Right lobe of liver (tissue), 6 donors: Measurements from ENCODE around the gene AIP. TPM values are rescaled to one million over a fixed set of nuclear protein-coding genes. Genes with fewer than 3 reads are reported as not detected.
"Not testable (repeated sequence)": the region's sequence is repeated elsewhere in the genome, so short reads cannot be mapped to it uniquely, and the experiment has no call there.

Experiments
- ATAC-seq, 4 donors: fragments of 200-7000 bp; cut with Tn5 transposase; one replicate each; pipeline ENCODE4 v1.9.1; 2020; ENCODE audit warnings: mild to moderate bottlenecking in 4 of 4, moderate library complexity in 4 of 4
- DNase-seq, 3 donors: peaks; one replicate each; pipeline ENCODE4 v3.0.0-alpha.2; 2020
- H3K27ac ChIP-seq, 3 donors: fragments of 200-600 bp; one replicate each; pipeline ENCODE4 v1.8.0; 2022
- H3K27me3 ChIP-seq, 2 donors: fragments of 200-600 bp; one replicate each; pipeline ENCODE4 v1.8.0; 2022
- H3K36me3 ChIP-seq, 4 donors: fragments of 200-600 bp; sonication (generic) in 1 of 4; one replicate each; pipeline versions ENCODE4 v1.5.1 to v1.8.0; 2017 to 2022; ENCODE audit warnings: control low read depth in 1 of 4
- H3K4me1 ChIP-seq, 4 donors: fragments of 200-600 bp; sonication (generic) in 1 of 4; one replicate each; pipeline versions ENCODE4 v1.5.1 to v1.8.0; 2017 to 2022; ENCODE audit warnings: control low read depth in 1 of 4
- H3K4me3 ChIP-seq, 3 donors: fragments of 200-600 bp; one replicate each; pipeline ENCODE4 v1.8.0; 2022
- H3K9me3 ChIP-seq, 4 donors: fragments of 200-600 bp; sonication (generic) in 1 of 4; one replicate each; pipeline versions ENCODE4 v1.5.1 to v1.8.0; 2017 to 2022; ENCODE audit warnings: control low read depth in 1 of 4
- POLR2A ChIP-seq: fragments of 450-650 bp; IDR thresholded peaks from one replicate; pipeline ENCODE4 v1.6.1; 2017; ENCODE audit warnings: antibody characterized with exemption, mild to moderate bottlenecking
- WGBS: methylation state at CpG from one replicate; pipeline ENCODE4 v1.1.6; 2018; ENCODE audit warnings: low coverage, low lambda C conversion rate; ENCODE audit not compliant: insufficient coverage; ENCODE audit errors: missing lambda C conversion rate; 5-methylcytosine and 5-hydroxymethylcytosine counted together
- intact Hi-C, 2 donors: fragments of 100-400 bp; cut with DNase I; formaldehyde crosslinking; loops; one replicate each; pipeline versions ENCODE4 v1.11.2 to v1.14.1; 2022
- total RNA-seq, 6 experiments: library from RNA; depleted of rRNA in 2 of 6; stranded (reverse); fragments of >200 nt in 2 of 6; fragmentation: NEBNext Ultra II Directional in 3 of 6; extraction: Animal tissue kit (Norgen Biotek cat#: 25700) in 3 of 6; gene quantifications; one replicate each; pipeline versions ENCODE4 v1.1.0 to v1.2.4, GENCODE V29; 2016 to 2023
- TF ChIP-seq, protein P1 (sequence below), 4 donors: fragments of 200-600 bp in 3 of 4; fragments of 450-650 bp in 1 of 4; IDR thresholded peaks; one replicate each; pipeline versions ENCODE4 v1.5.1 to v1.8.0; 2016 to 2022; ENCODE audit warnings: antibody characterized with exemption in 4 of 4, mild to moderate bottlenecking in 2 of 4
- donor health status: DM: no; HTN: yes; CAD: no.
- donor health status: DM: no; HTN: no; CAD: no.
- donor health status: DM: no; HTN: no; CAD: no.
- donor health status: DM: no; HTN: yes; CAD: no.
- donor health status: DM: no; HTN: yes; CAD: no.

The AIP gene
- total RNA-seq, 6 experiments from 2014 or later: 20.8 to 33.9 (median 25.7) TPM

DNA sequence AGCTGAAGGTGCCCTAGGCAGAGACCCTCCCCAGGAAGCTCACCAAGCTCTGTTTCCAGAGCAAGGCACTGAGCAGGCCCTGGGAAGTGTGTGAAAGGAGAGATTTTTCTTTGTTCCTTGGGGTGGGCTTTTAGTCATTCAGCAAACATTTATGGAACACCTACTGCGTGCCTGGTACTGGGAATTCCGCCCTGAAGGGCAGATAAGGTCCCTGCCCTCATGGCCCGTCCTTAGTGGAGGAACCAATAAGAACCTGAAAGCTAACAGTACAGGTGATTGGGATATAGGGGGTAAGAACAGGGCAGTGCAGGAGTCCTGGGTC is 17.7 kb upstream of the AIP start:
- Histone ChIP-seq H3K27ac (peak overlapping the region; percentile 71 to 94 (median 94)), H3K4me1 (peaks cover 0 to 39% (median 16%) of the 10 kb centered on the region in 4 donors), H3K27me3 (no peaks in the 10 kb centered on the region), H3K9me3 (no peaks in the 10 kb centered on the region), H3K36me3 (no peaks in the 10 kb centered on the region), H3K4me3 (peak overlapping the region; percentile 66 to 83 (median 70))
- no peak for TF ChIP-seq POLR2A
- TF ChIP-seq, protein P1, sequence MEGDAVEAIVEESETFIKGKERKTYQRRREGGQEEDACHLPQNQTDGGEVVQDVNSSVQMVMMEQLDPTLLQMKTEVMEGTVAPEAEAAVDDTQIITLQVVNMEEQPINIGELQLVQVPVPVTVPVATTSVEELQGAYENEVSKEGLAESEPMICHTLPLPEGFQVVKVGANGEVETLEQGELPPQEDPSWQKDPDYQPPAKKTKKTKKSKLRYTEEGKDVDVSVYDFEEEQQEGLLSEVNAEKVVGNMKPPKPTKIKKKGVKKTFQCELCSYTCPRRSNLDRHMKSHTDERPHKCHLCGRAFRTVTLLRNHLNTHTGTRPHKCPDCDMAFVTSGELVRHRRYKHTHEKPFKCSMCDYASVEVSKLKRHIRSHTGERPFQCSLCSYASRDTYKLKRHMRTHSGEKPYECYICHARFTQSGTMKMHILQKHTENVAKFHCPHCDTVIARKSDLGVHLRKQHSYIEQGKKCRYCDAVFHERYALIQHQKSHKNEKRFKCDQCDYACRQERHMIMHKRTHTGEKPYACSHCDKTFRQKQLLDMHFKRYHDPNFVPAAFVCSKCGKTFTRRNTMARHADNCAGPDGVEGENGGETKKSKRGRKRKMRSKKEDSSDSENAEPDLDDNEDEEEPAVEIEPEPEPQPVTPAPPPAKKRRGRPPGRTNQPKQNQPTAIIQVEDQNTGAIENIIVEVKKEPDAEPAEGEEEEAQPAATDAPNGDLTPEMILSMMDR (IDR thresholded peaks at IDR 0.05): no peak
- no peak for DNase-seq
- 26% methylated on average over 3 of the region's 3 CpGs for WGBS
- intact Hi-C loops: loop anchor here in 1 of 2 donors (5.0 kb wide), 1 partner anchor 42 kb away; the partner anchor contains the start of genes CDK2AP2 and PITPNM1
- ATAC-seq: no peak

DNA sequence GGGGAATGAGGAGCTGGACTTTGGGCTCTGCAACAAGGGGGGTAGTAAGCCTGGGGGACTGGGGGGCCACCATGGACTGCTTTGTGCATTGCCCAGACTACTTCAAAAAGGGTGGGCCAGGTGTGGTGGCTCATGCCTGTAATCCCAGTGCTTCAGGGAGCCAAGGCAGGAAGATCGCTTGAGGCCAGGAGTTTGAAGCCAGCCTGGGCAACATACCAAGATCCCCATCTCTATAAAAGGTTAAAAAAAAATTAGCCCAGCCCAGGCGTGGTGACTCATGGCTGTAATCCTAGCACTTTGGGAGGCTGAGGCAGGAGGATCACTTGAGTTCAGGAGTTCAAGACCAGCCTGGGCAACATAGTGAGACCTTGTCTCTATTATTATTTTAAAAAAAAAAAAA is 17.3 kb upstream of the AIP start:
- H3K36me3 ChIP-seq, H3K9me3 ChIP-seq, ATAC-seq, H3K27me3 ChIP-seq, DNase-seq: not testable (repeated sequence)
- 40% methylated on average over 2 of the region's 2 CpGs for WGBS
- Histone ChIP-seq H3K4me3 (peak overlapping the region; percentile 66 to 83 (median 70)), H3K4me1 (peaks cover 0 to 39% (median 16%) of the 10 kb centered on the region in 4 donors), H3K27ac (peak overlapping the region in 1 of 3 donors; percentile 94)
- intact Hi-C loops: loop anchor here in 1 of 2 donors (5.0 kb wide), 1 partner anchor 42 kb away; the partner anchor contains the start of genes CDK2AP2 and PITPNM1

DNA sequence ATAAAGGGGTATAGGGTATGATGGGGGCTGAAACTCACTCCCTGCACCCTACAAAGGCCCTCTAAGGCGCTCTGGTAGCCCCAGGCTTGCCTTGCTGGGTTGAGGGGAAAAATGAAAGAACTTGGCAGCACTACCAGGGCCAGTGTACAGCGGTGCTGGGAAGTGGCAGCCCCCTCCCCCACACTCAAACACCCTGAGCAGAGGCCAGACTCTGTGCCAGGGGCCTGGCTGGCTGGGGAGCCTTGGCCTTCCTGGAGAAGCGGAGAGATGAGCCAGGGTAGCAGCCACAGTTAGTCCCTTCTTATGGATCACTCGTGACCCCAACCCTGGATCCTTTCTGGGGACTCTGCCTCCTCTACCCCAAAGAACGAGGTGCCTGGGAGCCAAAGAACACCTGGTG is 16.5 kb upstream of the AIP start:
- peak in 2 of 4 donors; percentile 1 to 2 for ATAC-seq
- peak overlapping the region in 1 of 3 donors; percentile 94 for H3K27ac ChIP-seq
- intact Hi-C loops: loop anchor here in 1 of 2 donors (5.0 kb wide), 1 partner anchor 41 kb away; the partner anchor contains the start of genes CDK2AP2 and PITPNM1
- no peak overlapping the region for H3K4me3 ChIP-seq
- no peaks in the 10 kb centered on the region for H3K9me3 ChIP-seq
- H3K36me3 ChIP-seq: no peaks in the 10 kb centered on the region
- peak in 1 of 3 donors; percentile 58 for DNase-seq
- H3K27me3 ChIP-seq: no peaks in the 10 kb centered on the region
- TF ChIP-seq, protein P1 (IDR thresholded peaks at IDR 0.05): no peak
- TF ChIP-seq POLR2A: no peak
- peaks cover 0 to 39% (median 16%) of the 10 kb centered on the region in 4 donors for H3K4me1 ChIP-seq
- WGBS: 67% methylated on average over 1 of the region's 5 CpGs

DNA sequence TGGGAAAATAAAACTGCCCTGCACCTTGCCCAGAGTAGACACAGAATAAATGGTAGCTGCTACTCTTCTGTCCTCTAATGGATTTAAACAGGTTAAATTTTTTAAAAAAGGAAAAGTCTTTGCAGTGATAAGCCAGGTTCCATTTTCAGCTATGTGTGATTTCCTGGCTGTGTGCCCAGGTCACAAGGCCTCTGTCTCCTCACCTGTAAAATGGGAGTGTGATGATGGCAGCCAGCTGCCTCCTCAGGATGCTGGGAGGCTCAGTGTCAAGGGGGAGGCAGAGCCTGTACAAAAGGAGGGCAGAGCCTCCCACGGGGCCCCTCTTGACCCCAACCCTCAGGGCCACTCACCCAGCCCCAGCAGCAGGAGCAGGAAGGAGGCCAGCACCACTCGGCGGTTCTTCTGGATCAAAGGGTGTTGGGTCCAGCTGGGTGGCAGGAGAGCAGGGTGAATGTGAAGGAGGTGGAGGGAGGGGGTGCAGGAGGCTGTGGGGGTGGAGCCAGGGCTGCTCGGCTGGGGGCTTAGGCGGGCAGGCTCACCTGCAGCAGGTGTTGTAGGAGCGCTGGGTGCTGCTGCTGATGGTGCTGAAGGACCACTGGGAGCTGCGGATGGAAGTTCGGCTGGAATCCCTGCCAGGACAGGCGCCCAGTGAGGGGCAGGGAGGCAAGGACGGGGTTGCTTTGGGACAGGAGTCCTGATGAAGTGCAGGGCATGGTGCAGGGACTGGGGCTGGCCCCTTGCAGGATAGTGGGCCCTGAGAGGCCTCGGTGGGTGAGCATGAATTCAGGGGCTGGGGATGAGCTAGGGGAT is 15.7 kb upstream of the AIP start:
- Histone ChIP-seq H3K4me1 (peaks cover 0 to 39% (median 16%) of the 10 kb centered on the region in 4 donors), H3K9me3 (no peaks in the 10 kb centered on the region), H3K27ac (peak overlapping the region in 2 of 3 donors; percentile 62 to 94), H3K36me3 (no peaks in the 10 kb centered on the region), H3K27me3 (no peaks in the 10 kb centered on the region), H3K4me3 (no peak overlapping the region)
- no peak for DNase-seq
- 68% methylated on average over 9 of the region's 11 CpGs for WGBS
- intact Hi-C loops: loop anchor here in 1 of 2 donors (5.0 kb wide), 1 partner anchor 40 kb away; the partner anchor contains the start of genes CDK2AP2 and PITPNM1
- TF ChIP-seq POLR2A: no peak
- TF ChIP-seq, protein P1 (IDR thresholded peaks at IDR 0.05): no peak
- ATAC-seq: no peak

DNA sequence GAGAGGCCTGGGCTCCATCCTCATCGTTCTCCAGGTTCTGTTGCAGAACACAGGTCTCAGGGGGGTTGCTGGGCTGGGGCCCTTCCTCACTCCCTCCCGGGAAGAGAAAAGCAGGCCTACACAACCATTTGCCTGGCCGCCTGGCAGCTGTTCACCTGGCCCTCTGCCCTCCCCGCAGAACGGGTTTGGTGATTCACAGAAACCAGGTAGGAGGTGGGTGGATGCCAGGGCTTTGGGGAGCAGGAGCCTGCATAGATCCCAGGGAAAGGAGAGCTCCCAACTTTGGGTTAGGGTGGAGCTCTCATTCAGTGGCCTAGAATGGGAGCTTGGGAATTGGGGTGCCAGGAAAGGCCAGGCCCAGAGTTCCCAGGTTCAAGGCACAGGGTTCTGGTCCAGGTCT is 14.8 kb upstream of the AIP start:
- ATAC-seq (peak; percentile 5 to 31 (median 8)), DNase-seq (peak; percentile 85 to 92 (median 86))
- Histone ChIP-seq H3K27ac (peak overlapping the region; percentile 62 to 87 (median 85)), H3K27me3 (no peaks in the 10 kb centered on the region), H3K9me3 (no peaks in the 10 kb centered on the region), H3K4me1 (peaks cover 0 to 39% (median 16%) of the 10 kb centered on the region in 4 donors), H3K4me3 (peak overlapping the region; percentile 90 to 96 (median 95)), H3K36me3 (no peaks in the 10 kb centered on the region)
- intact Hi-C loops: loop anchor here in 1 of 2 donors (5.0 kb wide), 1 partner anchor 39 kb away; the partner anchor contains the start of genes CDK2AP2 and PITPNM1
- WGBS: 0% methylated on average over 2 of the region's 5 CpGs
- TF ChIP-seq, protein P1 (IDR thresholded peaks at IDR 0.05): no peak
- peak; percentile 51 for TF ChIP-seq POLR2A
